Mammary epithelial cell (primary cell): ENCODE results near the gene QRICH1.

Source experiments
- EZH2 ChIP-seq: IDR thresholded peaks from 2 replicates; pipeline ENCODE4 v1.6.1; 2012; ENCODE audit warnings: low read length, inconsistent platforms, borderline replicate concordance
- TF ChIP-seq, protein P1 (sequence below), 2 donors: IDR thresholded peaks in 1 of 2; conservative IDR thresholded peaks in 1 of 2; 2 replicates each; pipeline ENCODE4 v1.5.1; 2011 to 2012; ENCODE audit warnings: inconsistent platforms in 2 of 2, low read length in 2 of 2, mild to moderate bottlenecking in 2 of 2, control low read depth in 1 of 2, low read depth in 1 of 2; ENCODE audit not compliant: insufficient read depth in 1 of 2; ENCODE audit errors: extremely low read depth in 1 of 2

DNA sequence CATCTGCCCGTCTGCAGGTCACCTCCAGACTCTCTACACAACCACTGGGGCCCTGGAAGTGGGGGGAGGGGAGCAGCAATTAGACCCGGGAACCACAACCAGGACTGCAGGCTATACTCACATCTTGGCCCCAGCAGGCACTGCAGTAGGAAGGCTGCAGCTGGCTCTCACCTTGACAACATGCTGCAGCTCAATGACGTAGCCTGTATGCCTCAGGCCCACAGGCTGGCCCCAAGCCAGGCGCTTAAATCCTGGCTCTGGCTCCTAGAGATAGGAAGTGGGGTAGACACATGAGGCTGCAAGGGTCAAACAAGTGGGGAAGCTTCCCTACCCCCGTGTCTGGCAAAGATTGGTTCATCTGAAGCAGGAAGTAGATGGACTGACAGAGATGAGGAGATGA lies 4.6 kb upstream of the QRICH1 start:
- TF ChIP-seq, protein P1, sequence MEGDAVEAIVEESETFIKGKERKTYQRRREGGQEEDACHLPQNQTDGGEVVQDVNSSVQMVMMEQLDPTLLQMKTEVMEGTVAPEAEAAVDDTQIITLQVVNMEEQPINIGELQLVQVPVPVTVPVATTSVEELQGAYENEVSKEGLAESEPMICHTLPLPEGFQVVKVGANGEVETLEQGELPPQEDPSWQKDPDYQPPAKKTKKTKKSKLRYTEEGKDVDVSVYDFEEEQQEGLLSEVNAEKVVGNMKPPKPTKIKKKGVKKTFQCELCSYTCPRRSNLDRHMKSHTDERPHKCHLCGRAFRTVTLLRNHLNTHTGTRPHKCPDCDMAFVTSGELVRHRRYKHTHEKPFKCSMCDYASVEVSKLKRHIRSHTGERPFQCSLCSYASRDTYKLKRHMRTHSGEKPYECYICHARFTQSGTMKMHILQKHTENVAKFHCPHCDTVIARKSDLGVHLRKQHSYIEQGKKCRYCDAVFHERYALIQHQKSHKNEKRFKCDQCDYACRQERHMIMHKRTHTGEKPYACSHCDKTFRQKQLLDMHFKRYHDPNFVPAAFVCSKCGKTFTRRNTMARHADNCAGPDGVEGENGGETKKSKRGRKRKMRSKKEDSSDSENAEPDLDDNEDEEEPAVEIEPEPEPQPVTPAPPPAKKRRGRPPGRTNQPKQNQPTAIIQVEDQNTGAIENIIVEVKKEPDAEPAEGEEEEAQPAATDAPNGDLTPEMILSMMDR (conservative IDR thresholded peaks at IDR 0.05 in 1 of 2, IDR thresholded peaks at IDR 0.05 in 1 of 2; ENCODE audit: extremely low read depth in 1 of 2, insufficient read depth in 1 of 2, low read depth in 1 of 2, low read length in 2 of 2), result no peak
- TF ChIP-seq EZH2, result no peak
